DOHH2 (cell line): ENCODE data around the gene SLC7A6.

Experiments used
- EZH2phosphoT487 ChIP-seq: fragments of 200-600 bp; sonication (generic); IDR thresholded peaks from 2 replicates; pipeline ENCODE4 v1.6.1; 2017; ENCODE audit warnings: borderline replicate concordance, mild to moderate bottlenecking, antibody characterized with exemption, low read length, moderate library complexity, mixed read lengths
- TF ChIP-seq, protein P1 (sequence below): fragments of 200-600 bp; sonication (generic); IDR thresholded peaks from one replicate; pipeline ENCODE4 v1.5.1; 2014; ENCODE audit warnings: antibody characterized with exemption, mild to moderate bottlenecking, low read depth, low read length; ENCODE audit not compliant: poor library complexity, severe bottlenecking

DNA sequence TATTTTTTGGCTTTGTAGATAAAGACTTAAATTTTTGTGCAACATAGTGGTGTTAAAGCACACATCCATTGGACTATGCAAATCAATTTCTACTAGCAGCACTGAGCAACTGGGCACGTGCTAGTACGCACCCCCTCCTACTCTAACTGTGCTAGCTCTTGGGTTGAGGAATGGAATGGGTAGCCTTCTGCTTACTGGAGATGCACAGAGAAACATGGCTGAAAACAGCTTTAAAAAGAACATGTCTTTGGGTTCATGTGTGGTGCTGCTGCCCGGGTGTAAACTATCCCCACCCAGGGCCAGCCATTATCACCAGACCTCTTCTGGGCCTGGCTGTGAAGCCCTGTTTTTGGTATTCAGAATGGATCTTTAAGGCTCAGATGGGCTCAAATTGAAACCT is 35.7 kb upstream of the SLC7A6 start:
- TF ChIP-seq, protein P1, sequence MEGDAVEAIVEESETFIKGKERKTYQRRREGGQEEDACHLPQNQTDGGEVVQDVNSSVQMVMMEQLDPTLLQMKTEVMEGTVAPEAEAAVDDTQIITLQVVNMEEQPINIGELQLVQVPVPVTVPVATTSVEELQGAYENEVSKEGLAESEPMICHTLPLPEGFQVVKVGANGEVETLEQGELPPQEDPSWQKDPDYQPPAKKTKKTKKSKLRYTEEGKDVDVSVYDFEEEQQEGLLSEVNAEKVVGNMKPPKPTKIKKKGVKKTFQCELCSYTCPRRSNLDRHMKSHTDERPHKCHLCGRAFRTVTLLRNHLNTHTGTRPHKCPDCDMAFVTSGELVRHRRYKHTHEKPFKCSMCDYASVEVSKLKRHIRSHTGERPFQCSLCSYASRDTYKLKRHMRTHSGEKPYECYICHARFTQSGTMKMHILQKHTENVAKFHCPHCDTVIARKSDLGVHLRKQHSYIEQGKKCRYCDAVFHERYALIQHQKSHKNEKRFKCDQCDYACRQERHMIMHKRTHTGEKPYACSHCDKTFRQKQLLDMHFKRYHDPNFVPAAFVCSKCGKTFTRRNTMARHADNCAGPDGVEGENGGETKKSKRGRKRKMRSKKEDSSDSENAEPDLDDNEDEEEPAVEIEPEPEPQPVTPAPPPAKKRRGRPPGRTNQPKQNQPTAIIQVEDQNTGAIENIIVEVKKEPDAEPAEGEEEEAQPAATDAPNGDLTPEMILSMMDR: no peak
- no peak for TF ChIP-seq EZH2phosphoT487
